Cardiac fibroblast (primary cell): ENCODE data around the gene HMG20A.
A peak's percentile ranks its signal among the peaks of the same experiment; 100 is the strongest.

Source experiments
- DNase-seq, 2 donors: peaks; one replicate each; pipeline versions ENCODE4 v3.0.0 to v3.0.0-alpha.2; 2010; ENCODE audit warnings: low read depth in 2 of 2
- H3K4me3 ChIP-seq, 2 donors: replicated peaks in 1 of 2; 1 replicate in 1 of 2; 2 replicates in 1 of 2; pipeline ENCODE4 v1.5.1; 2011; ENCODE audit warnings: low read depth in 2 of 2, low read length in 2 of 2, mild to moderate bottlenecking in 2 of 2, moderate library complexity in 1 of 2
- CTCF ChIP-seq: IDR thresholded peaks from one replicate; pipeline ENCODE4 v1.5.1; 2011; ENCODE audit warnings: low read depth, mild to moderate bottlenecking, low read length, inconsistent platforms

HMG20A gene

GRCh38 chr15:77459031-77459430 is 38.3 kb downstream of the HMG20A start:
- no peak overlapping the region for H3K4me3 ChIP-seq
- no peak for TF ChIP-seq CTCF
- DNase-seq = no peak

DNA sequence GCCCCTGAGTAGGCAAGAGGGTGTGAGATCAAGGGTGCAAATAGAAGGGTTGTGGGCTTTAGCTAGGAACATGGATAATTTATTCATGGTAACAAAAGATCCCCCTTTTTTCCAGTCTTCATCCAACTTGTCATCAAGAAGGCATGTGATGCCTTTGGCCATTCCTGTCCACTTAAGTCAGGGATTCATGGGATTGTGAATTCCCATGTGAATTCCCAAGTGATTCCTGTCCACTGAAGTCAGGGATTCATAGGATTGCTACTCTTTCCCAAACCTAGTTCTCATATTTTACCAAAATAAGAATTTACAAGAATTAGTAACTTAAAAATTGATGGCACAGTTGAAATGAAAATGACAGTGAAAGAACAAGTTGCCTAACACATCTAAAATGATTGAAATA is 40.8 kb downstream of the HMG20A start:
- H3K4me3 ChIP-seq = no peak overlapping the region
- no peak for DNase-seq
- no peak for TF ChIP-seq CTCF

DNA sequence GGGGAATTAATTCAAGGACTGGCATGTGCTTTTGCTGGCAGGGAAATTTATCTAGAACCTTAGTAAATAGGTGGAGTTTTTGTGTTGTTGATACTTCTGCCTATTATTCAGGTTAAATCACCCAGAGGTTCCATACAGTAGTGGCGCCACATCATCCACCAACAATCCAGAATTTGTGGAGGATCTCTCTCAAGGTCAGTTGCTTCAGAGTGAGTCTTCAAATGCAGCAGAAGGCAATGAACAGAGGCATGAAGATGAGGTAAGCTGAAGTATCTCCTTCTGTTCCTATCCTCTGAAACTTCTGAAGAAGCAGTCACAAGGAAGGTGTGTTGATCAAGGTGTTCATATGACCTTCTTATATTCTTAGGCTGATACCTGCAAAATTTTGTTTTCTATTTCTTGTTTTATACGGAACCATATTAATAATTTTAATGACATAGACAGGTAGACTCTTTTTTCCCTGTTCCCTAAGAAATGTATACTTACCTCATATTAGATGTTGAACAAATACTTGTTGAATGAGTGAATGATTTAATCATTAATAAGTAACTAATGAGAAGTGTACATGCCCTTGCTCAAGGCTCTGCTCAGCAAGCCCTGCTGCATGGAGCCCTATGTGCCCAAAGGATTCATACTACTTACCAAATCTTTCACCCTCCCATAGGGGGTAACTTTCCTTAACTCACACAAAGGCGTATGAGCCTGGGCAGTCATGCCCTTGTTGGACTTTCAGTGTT is 43.6 kb downstream of the HMG20A start:
- TF ChIP-seq CTCF = no peak

DNA sequence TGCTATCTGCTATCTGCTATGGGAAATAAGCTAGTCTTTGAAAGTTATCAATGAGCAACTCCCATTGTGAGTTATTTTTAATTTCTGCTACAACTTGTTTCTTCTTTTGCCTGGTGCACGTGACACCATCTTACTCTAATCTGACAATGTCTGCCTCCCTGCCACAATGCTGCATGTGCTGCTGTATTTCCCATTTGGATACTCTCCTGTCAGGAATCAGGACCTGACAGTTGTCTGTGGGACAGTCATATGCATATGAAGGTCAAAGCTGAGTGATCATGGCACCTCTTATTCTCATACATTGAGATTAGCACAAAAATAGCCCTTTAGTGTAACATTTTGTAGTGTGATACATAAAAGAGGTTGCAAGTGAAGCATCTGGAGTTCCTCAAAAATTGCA is 45.8 kb downstream of the HMG20A start:
- DNase-seq = no peak
- no peak overlapping the region for H3K4me3 ChIP-seq
- TF ChIP-seq CTCF = no peak

More for the DNA sequence above, 43.6 kb downstream of the HMG20A start:
- no peak for DNase-seq
- no peak overlapping the region for H3K4me3 ChIP-seq

DNA sequence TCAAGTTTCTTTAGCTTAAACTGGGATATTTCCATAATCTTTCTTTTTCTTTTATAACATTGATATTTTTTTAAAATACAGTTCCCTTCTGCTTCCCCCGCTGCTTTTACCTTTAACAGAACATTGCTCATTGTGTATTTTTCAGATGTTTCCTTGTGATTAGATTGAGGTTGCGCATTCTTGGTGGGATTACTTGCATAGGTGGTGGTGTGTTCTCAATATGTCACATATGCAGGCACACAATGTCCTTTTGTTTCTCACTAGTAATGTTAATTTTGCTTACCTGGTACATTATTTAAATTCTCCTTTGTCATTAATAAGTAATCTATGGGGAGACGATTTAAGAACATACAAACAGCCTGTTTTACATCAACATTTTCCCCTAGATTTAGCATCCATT is 48.2 kb downstream of the HMG20A start:
- TF ChIP-seq CTCF = no peak
- DNase-seq = no peak

DNA sequence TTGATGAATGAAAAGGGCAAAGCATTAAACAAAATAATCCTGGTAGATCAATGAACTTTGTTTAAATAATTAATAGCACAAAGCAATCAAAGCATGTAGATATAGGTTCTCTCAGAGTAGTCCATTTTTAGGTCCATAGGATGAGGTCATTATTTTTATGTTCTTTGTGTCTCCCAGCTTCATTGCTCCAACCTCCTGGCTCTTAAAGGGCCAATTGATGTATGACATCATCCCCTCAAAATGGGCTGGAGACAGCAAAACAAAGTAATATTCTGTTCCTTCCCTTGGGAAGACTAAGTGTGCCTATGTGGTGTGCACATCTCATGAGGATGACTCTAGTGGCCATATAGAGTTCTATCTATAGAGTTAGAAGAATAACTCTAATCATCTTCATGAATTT is 49.5 kb downstream of the HMG20A start:
- peak in 1 of 2 donors; percentile 39 for DNase-seq
- H3K4me3 ChIP-seq = no peak overlapping the region
- no peak for TF ChIP-seq CTCF

More for the DNA sequence above, 48.2 kb downstream of the HMG20A start:
- no peak overlapping the region for H3K4me3 ChIP-seq

DNA sequence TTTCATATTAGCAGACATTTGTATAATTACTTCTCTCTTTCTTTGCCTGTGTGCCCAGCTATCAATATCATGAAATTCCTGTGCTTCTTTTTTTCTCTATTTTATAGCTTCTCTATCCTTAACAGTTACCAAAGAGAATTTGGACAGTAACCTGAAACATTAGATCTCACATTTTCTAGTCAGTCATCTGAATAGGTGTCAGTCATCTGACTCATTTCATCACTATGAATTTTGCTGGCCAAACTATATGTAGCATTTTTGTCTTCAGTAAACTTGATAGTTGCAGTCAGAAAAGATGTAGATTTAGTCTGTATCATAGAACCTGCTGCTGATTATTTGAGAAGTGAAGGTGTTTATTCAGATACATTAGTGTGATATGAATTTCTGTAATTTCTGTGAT is 52.6 kb downstream of the HMG20A start:
- no peak for DNase-seq
- no peak overlapping the region for H3K4me3 ChIP-seq
- TF ChIP-seq CTCF = no peak
